Sigmoid colon (tissue), 7 donors: ENCODE results near the gene KCNG2. TPM values are rescaled to one million over a fixed set of nuclear protein-coding genes. Genes with fewer than 3 reads are reported as not detected.

Experiments
- DNase-seq: peaks from one replicate; pipeline ENCODE4 v3.0.0-alpha.2; 2019
- H3K27ac ChIP-seq, 4 donors: fragments of 200-600 bp; sonication (generic); one replicate each; pipeline ENCODE4 v1.5.1; 2016 to 2019; ENCODE audit warnings: mild to moderate bottlenecking in 1 of 4
- H3K27me3 ChIP-seq, 3 donors: fragments of 200-600 bp; sonication (generic); one replicate each; pipeline ENCODE4 v1.5.1; 2019; ENCODE audit warnings: mild to moderate bottlenecking in 1 of 3
- H3K36me3 ChIP-seq, 4 donors: fragments of 200-600 bp; sonication (generic); one replicate each; pipeline ENCODE4 v1.5.1; 2016 to 2019
- H3K4me1 ChIP-seq, 4 donors: fragments of 200-600 bp; sonication (generic); one replicate each; pipeline ENCODE4 v1.5.1; 2017 to 2019
- H3K4me3 ChIP-seq, 4 donors: fragments of 200-600 bp; sonication (generic); one replicate each; pipeline ENCODE4 v1.5.1; 2017 to 2019; ENCODE audit warnings: mild to moderate bottlenecking in 2 of 4, moderate library complexity in 1 of 4
- H3K9me3 ChIP-seq, 4 donors: fragments of 200-600 bp in 3 of 4; sonication (generic) in 3 of 4; one replicate each; pipeline versions ENCODE4 v1.5.1 to v1.6.1; 2013 to 2019
- EP300 ChIP-seq, 4 donors: sonication (generic); formaldehyde crosslinking; IDR thresholded peaks; one replicate each; pipeline ENCODE4 v1.6.1; 2017; ENCODE audit warnings: antibody characterized with exemption in 4 of 4
- POLR2A ChIP-seq, 2 donors: fragments of 450-650 bp; IDR thresholded peaks; one replicate each; pipeline ENCODE4 v1.6.1; 2016; ENCODE audit warnings: antibody characterized with exemption in 2 of 2, mild to moderate bottlenecking in 2 of 2, moderate library complexity in 2 of 2
- POLR2AphosphoS5 ChIP-seq, 4 donors: sonication (generic); formaldehyde crosslinking; IDR thresholded peaks; one replicate each; pipeline ENCODE4 v1.6.1; 2017; ENCODE audit warnings: antibody characterized with exemption in 4 of 4
- WGBS, 2 donors: extraction: QIAGEN DNeasy Blood & Tissue Kit; methylation state at CpG; one replicate each; pipeline ENCODE4 v1.1.7; 2013; 5-methylcytosine and 5-hydroxymethylcytosine counted together
- intact Hi-C: fragments of 100-400 bp; cut with DNase I; formaldehyde crosslinking; loops from one replicate; pipeline ENCODE4 v1.15.1; 2023
- polyA plus RNA-seq, 3 donors: library from polyadenylated mRNA; stranded (reverse); fragments of 200-250 nt; gene quantifications; one replicate each; pipeline ENCODE4 v1.2.3, GENCODE V29; 2013
- total RNA-seq, 4 donors: library from RNA; depleted of rRNA; stranded (reverse); fragments of >200 nt; gene quantifications; one replicate each; pipeline ENCODE4 v1.1.0, GENCODE V29; 2016
- TF ChIP-seq, protein P1 (sequence below), 4 experiments: fragments of 450-650 bp in 3 of 4; fragments of 200-600 bp in 1 of 4; IDR thresholded peaks; one replicate each; pipeline ENCODE4 v1.5.1; 2016 to 2019; ENCODE audit warnings: antibody characterized with exemption in 4 of 4, mild to moderate bottlenecking in 3 of 4, moderate library complexity in 2 of 4
- donor health status: healthy with polysubstance abuse.
- donor health status: Bipolar disorder and iron deficiency.
- donor health status: healthy.

The KCNG2 gene
- total and polyA plus RNA-seq, 7 donors, result 0.15 to 0.41 TPM; not detected in 5

DNA sequence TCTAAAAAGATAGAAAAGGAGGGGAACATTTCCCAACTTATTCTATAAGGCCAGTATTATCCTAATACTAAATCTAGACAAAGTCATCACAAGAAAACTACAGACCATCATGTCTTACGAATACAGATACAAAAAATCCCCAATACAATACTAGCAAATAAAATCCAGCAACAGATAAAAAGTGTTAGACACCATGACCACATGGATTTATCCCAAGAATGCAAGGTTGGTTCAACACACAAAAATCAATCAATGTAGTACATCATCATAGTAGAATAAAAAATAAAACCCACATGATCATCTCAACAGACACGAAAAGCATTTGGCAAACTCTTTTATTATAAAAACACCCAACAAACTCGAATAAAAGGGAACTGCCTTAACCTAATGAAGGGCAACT, 135.2 kb downstream of the KCNG2 start:
- intact Hi-C loops, result no loop called here
- Histone ChIP-seq H3K36me3 (peaks cover 0 to 45% (median 24%) of the 10 kb centered on the region in 4 donors), H3K4me3 (no peak overlapping the region), H3K27ac (no peak overlapping the region), H3K4me1 (no peaks in the 10 kb centered on the region), H3K27me3 (no peaks in the 10 kb centered on the region), H3K9me3 (peaks cover 5 to 16% (median 10%) of the 10 kb centered on the region in 4 donors)
- DNase-seq, result no peak
- no peak for TF ChIP-seq EP300 (IDR thresholded peaks at IDR 0.05)
- 92 to 95% methylated on average over 3 of the region's 3 CpGs for WGBS, 2 donors

DNA sequence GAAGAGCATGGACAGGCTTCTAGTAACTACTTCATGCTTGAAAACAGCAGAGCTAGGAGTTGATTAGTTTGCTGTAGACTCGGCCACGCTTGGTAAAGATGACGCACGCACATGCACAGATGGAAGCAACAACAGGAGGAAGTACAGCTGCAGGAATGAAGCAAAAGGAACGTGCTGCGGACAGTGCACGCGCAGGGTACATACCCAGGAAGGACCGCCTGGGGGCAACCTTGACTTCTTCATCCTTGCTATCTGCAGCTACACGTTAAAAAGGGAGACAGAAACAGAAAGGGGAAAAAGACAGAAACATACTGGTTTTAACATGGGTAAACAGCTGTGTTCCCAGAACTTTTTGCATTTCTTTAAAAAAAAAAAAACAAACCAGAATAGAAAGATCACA, 136.0 kb downstream of the KCNG2 start:
- H3K27me3 ChIP-seq, result no peaks in the 10 kb centered on the region
- intact Hi-C loops, result no loop called here
- WGBS, 2 donors, result 59 to 85% methylated on average over 10 of the region's 10 CpGs
- no peaks in the 10 kb centered on the region for H3K4me1 ChIP-seq
- DNase-seq, result peak; percentile 40
- no peak overlapping the region for H3K4me3 ChIP-seq
- H3K9me3 ChIP-seq, result peaks cover 5 to 16% (median 10%) of the 10 kb centered on the region in 4 donors
- peaks cover 0 to 43% (median 19%) of the 10 kb centered on the region in 4 donors for H3K36me3 ChIP-seq
- TF ChIP-seq EP300 (IDR thresholded peaks at IDR 0.05), result no peak
- TF ChIP-seq, protein P1, sequence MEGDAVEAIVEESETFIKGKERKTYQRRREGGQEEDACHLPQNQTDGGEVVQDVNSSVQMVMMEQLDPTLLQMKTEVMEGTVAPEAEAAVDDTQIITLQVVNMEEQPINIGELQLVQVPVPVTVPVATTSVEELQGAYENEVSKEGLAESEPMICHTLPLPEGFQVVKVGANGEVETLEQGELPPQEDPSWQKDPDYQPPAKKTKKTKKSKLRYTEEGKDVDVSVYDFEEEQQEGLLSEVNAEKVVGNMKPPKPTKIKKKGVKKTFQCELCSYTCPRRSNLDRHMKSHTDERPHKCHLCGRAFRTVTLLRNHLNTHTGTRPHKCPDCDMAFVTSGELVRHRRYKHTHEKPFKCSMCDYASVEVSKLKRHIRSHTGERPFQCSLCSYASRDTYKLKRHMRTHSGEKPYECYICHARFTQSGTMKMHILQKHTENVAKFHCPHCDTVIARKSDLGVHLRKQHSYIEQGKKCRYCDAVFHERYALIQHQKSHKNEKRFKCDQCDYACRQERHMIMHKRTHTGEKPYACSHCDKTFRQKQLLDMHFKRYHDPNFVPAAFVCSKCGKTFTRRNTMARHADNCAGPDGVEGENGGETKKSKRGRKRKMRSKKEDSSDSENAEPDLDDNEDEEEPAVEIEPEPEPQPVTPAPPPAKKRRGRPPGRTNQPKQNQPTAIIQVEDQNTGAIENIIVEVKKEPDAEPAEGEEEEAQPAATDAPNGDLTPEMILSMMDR (IDR thresholded peaks at IDR 0.05), result no peak
- no peak for TF ChIP-seq POLR2A (IDR thresholded peaks at IDR 0.05)
- TF ChIP-seq POLR2AphosphoS5 (IDR thresholded peaks at IDR 0.05), result no peak
- H3K27ac ChIP-seq, result no peak overlapping the region

DNA sequence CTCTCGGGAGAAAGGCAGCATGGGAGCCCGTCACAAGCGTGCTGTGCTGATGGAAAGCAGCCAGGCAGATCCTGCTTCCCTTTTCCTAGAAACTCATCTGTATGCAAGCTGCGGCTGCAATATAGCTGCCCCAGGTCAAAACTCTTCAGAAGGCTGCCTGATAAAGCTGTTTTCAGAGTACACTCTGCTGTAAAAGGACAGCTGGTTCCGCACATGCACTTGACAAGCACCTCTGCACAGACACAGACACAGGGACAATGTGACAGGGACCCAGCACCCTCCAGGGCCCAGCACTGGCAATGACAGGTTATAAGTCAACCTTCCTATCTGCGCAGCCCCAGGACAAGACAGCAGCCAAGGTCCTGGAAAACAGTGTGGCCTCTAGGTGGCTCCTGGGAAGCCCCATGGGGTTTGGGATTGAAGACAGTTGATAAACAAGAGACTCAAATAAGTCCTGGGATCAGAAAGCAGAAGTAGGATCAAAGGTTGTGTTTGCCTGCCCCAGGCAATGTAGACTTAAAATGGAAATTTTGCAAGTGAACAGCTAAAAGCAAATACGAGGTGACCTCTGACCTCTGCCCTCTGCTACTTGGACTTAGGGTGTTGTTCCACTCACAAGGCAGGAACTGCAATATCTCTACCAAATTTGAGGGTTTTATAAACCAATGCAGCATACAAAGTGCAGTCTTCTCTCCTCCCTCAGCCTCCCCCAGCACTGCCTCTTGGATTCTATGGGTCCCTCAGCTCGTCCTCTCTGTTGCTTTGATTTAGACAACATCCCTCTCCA, 136.8 kb downstream of the KCNG2 start:
- 20 to 72% methylated on average over 8 of the region's 8 CpGs for WGBS, 2 donors
- TF ChIP-seq, protein P1 (IDR thresholded peaks at IDR 0.05), result no peak
- no peak for TF ChIP-seq EP300 (IDR thresholded peaks at IDR 0.05)
- no peak for TF ChIP-seq POLR2A (IDR thresholded peaks at IDR 0.05)
- no peak for TF ChIP-seq POLR2AphosphoS5 (IDR thresholded peaks at IDR 0.05)
- DNase-seq, result peak; percentile 62

DNA sequence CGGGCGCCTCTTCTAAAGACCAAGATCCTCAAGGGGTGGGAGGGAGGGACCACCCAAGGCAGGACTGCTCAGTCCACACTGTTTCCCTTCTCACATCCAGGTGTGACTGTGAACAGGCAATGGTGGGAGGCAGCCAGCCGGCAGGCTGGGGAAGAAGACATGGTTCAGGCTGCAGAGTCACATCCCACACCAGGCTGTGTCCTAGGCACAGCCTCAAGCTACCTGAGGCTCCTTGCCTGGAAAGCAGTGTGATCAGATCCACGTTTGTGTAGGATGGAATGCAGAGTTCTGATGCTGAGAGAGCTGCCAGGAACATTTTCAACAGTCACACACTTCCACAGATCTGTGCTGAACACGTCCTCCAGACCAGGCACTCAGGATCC, 137.4 kb downstream of the KCNG2 start:
- no peaks in the 10 kb centered on the region for H3K27me3 ChIP-seq
- TF ChIP-seq POLR2AphosphoS5 (IDR thresholded peaks at IDR 0.05), result no peak
- TF ChIP-seq, protein P1 (IDR thresholded peaks at IDR 0.05), result no peak
- no peak for TF ChIP-seq EP300 (IDR thresholded peaks at IDR 0.05)
- no peak for TF ChIP-seq POLR2A (IDR thresholded peaks at IDR 0.05)
- intact Hi-C loops, result no loop called here
- H3K36me3 ChIP-seq, result peaks cover 4 to 39% (median 10%) of the 10 kb centered on the region in 4 donors
- peaks cover 0 to 6% (median under 1%) of the 10 kb centered on the region in 4 donors for H3K9me3 ChIP-seq
- H3K4me1 ChIP-seq, result peaks cover 0 to 3% (median 0%) of the 10 kb centered on the region in 4 donors
- 58 to 84% methylated on average over 5 of the region's 5 CpGs for WGBS, 2 donors
- H3K27ac ChIP-seq, result no peak overlapping the region
- DNase-seq, result peak; percentile 13
- no peak overlapping the region for H3K4me3 ChIP-seq

More for the DNA sequence above, 136.8 kb downstream of the KCNG2 start:
- Histone ChIP-seq H3K9me3 (peaks cover 4 to 12% (median 6%) of the 10 kb centered on the region in 4 donors), H3K4me3 (no peak overlapping the region), H3K27me3 (no peaks in the 10 kb centered on the region), H3K4me1 (peaks cover 0 to 3% (median 0%) of the 10 kb centered on the region in 4 donors), H3K36me3 (peaks cover under 1 to 38% (median 12%) of the 10 kb centered on the region in 4 donors), H3K27ac (no peak overlapping the region)
- intact Hi-C loops, result no loop called here

DNA sequence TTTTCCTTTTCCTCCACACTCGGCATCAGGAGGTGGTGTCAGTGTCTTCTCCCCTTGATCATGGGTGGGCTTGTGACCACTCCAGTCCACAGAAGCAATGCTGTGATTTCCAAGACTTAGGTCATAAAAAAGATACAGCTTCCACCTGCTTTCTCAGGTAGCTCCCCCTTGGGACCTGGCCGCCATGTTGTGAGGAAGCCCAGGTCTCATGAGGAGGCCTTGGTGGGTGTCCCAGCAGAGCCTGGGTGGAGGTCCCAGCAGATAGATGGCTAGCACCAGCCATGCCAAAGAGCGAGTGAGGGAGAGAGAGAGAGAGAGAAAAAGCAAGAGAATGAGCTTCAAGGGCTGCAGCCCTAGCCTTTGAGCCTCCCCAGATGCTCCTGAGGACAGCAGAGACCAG, 137.8 kb downstream of the KCNG2 start:
- Histone ChIP-seq H3K27ac (no peak overlapping the region), H3K4me1 (peaks cover 0 to 3% (median 0%) of the 10 kb centered on the region in 4 donors), H3K4me3 (no peak overlapping the region), H3K36me3 (peaks cover 0 to 41% (median 10%) of the 10 kb centered on the region in 4 donors), H3K27me3 (no peaks in the 10 kb centered on the region), H3K9me3 (peaks cover 0 to 2% (median 0%) of the 10 kb centered on the region in 4 donors)
- intact Hi-C loops, result no loop called here
- peak; percentile 37 for DNase-seq
- WGBS, 2 donors, result 95 to 97% methylated on average over 3 of the region's 3 CpGs
- no peak for TF ChIP-seq EP300 (IDR thresholded peaks at IDR 0.05)
- no peak for TF ChIP-seq POLR2A (IDR thresholded peaks at IDR 0.05)
- no peak for TF ChIP-seq POLR2AphosphoS5 (IDR thresholded peaks at IDR 0.05)
- TF ChIP-seq, protein P1 (IDR thresholded peaks at IDR 0.05), result no peak
